ENCODE measurements around the gene ZNF143. TPM values are rescaled to one million over a fixed set of nuclear protein-coding genes. Genes with fewer than 3 reads are reported as not detected.

ZNF143 gene
- total RNA-seq, 2 donors from 2014 or later = 15.8 to 20.1 TPM

- Histone ChIP-seq H3K9me3 (no peaks in the 10 kb centered on the region), H3K36me3 (replicated peaks in 1 of 2; ENCODE audit: insufficient read depth in 1 of 2, low read depth in 2 of 2) (peaks cover 0 to 1% of the 10 kb centered on the region in 2 donors), H3K4me3 (no peak overlapping the region), H3K4me1 (peaks cover 7% of the 10 kb centered on the region), H3K27me3 (no peaks in the 10 kb centered on the region), H3K27ac (no peak overlapping the region)
- 80% methylated on average over 9 of the region's 9 CpGs for WGBS, 2 donors
- ATAC-seq = no peak
- no peak for TF ChIP-seq POLR2A (IDR thresholded peaks at IDR 0.05)
- no peak for TF ChIP-seq CTCF (IDR thresholded peaks at IDR 0.05)
- DNase-seq = no peak
- intact Hi-C loops (cut with DNase I) = loop anchor here (10.0 kb wide), 1 partner anchor 85 kb away; no protein-coding TSS in a partner anchor
Measured at GRCh38 chr11:9530020-9530621, 69.3 kb downstream of the ZNF143 start.

GRCh38 chr11:9530901-9531625 lies 70.3 kb downstream of the ZNF143 start:
- Histone ChIP-seq H3K36me3 (replicated peaks in 1 of 2; ENCODE audit: insufficient read depth in 1 of 2, low read depth in 2 of 2) (no peaks in the 10 kb centered on the region), H3K9me3 (no peaks in the 10 kb centered on the region), H3K27me3 (no peaks in the 10 kb centered on the region), H3K27ac (no peak overlapping the region), H3K4me3 (no peak overlapping the region), H3K4me1 (peaks cover 7% of the 10 kb centered on the region)
- intact Hi-C loops (cut with DNase I) = loop anchor here (10.0 kb wide), 1 partner anchor 84 kb away; no protein-coding TSS in a partner anchor
- DNase-seq (no peak), ATAC-seq (no peak)
- TF ChIP-seq CTCF (IDR thresholded peaks at IDR 0.05) (no peak), POLR2A (IDR thresholded peaks at IDR 0.05) (no peak)
- WGBS, 2 donors = 93 to 94% methylated on average over 8 of the region's 8 CpGs

GRCh38 chr11:9533058-9533457 lies 72.2 kb downstream of the ZNF143 start:
- Histone ChIP-seq H3K4me1 (peaks cover 7% of the 10 kb centered on the region), H3K27me3 (no peaks in the 10 kb centered on the region), H3K4me3 (no peak overlapping the region), H3K27ac (no peak overlapping the region), H3K36me3 (replicated peaks in 1 of 2; ENCODE audit: insufficient read depth in 1 of 2, low read depth in 2 of 2) (no peaks in the 10 kb centered on the region), H3K9me3 (no peaks in the 10 kb centered on the region)
- DNase-seq (no peak), ATAC-seq (no peak)
- intact Hi-C loops (cut with DNase I) = loop anchor here (10.0 kb wide), 1 partner anchor 82 kb away; no protein-coding TSS in a partner anchor
- whole genome bisulfite sequencing, 2 donors = 86 to 88% methylated on average over 9 of the region's 9 CpGs
- TF ChIP-seq POLR2A (IDR thresholded peaks at IDR 0.05) (no peak), CTCF (IDR thresholded peaks at IDR 0.05) (no peak)

- H3K4me3 ChIP-seq = no peak overlapping the region
- no peak for TF ChIP-seq POLR2A (IDR thresholded peaks at IDR 0.05)
- H3K36me3 ChIP-seq (replicated peaks in 1 of 2; ENCODE audit: insufficient read depth in 1 of 2, low read depth in 2 of 2) = no peaks in the 10 kb centered on the region
- peaks cover 7% of the 10 kb centered on the region for H3K4me1 ChIP-seq
- DNase-seq (no peak), ATAC-seq (no peak)
- no peaks in the 10 kb centered on the region for H3K27me3 ChIP-seq
- H3K9me3 ChIP-seq = no peaks in the 10 kb centered on the region
- intact Hi-C loops (cut with DNase I) = loop anchor here (10.0 kb wide), 1 partner anchor 81 kb away; no protein-coding TSS in a partner anchor
- H3K27ac ChIP-seq = no peak overlapping the region
- WGBS, 2 donors = 80 to 82% methylated on average over 5 of the region's 5 CpGs
Measured at GRCh38 chr11:9533736-9534473, 73.1 kb downstream of the ZNF143 start.

GRCh38 chr11:9535189-9535781 lies 74.5 kb downstream of the ZNF143 start:
- H3K27ac ChIP-seq = no peak overlapping the region

More at GRCh38 chr11:9535189-9535781, 74.5 kb downstream of the ZNF143 start:
- Histone ChIP-seq H3K4me1 (no peaks in the 10 kb centered on the region), H3K9me3 (no peaks in the 10 kb centered on the region), H3K4me3 (no peak overlapping the region), H3K27me3 (no peaks in the 10 kb centered on the region), H3K36me3 (replicated peaks in 1 of 2; ENCODE audit: insufficient read depth in 1 of 2, low read depth in 2 of 2) (no peaks in the 10 kb centered on the region)
- TF ChIP-seq POLR2A (IDR thresholded peaks at IDR 0.05) (no peak), CTCF (IDR thresholded peaks at IDR 0.05) (peak; percentile 62 to 80 (median 77))
- intact Hi-C loops (cut with DNase I) = loop anchor here (10.0 kb wide), 1 partner anchor 80 kb away; no protein-coding TSS in a partner anchor
- ATAC-seq (peak; percentile 80), DNase-seq (peak; percentile 73 to 86 (median 82))
- 71 to 73% methylated on average over 5 to 6 of the region's 6 CpGs for WGBS, 2 donors
